Thyroid gland (tissue), 4 donors: ENCODE measurements around the gene KIF16B. TPM values are rescaled to one million over a fixed set of nuclear protein-coding genes. Genes with fewer than 3 reads are reported as not detected.
A peak's percentile ranks its signal among the peaks of the same experiment; 100 is the strongest.
"Not testable (repeated sequence)": the region's sequence is repeated elsewhere in the genome, so short reads cannot be mapped to it uniquely, and the experiment has no call there.

Experiments used
- DNase-seq, 2 donors: peaks; one replicate each; pipeline ENCODE4 v3.0.0-alpha.2; 2019
- H3K27ac ChIP-seq, 3 donors: fragments of 200-600 bp; sonication (generic); 1 replicate in 2 of 3; 2 replicates in 1 of 3; pipeline ENCODE4 v1.5.1; 2016 to 2019; ENCODE audit warnings: mild to moderate bottlenecking in 1 of 3, moderate library complexity in 1 of 3
- H3K27me3 ChIP-seq: fragments of 200-600 bp; sonication (generic); one replicate; pipeline ENCODE4 v1.5.1; 2019
- H3K36me3 ChIP-seq, 2 donors: fragments of 200-600 bp; sonication (generic); one replicate each; pipeline ENCODE4 v1.5.1; 2016 to 2019
- H3K4me1 ChIP-seq, 2 donors: fragments of 200-600 bp; sonication (generic); one replicate each; pipeline ENCODE4 v1.5.1; 2017 to 2019
- H3K4me3 ChIP-seq, 3 donors: fragments of 200-600 bp; sonication (generic); replicated peaks in 1 of 3; 1 replicate in 2 of 3; 2 replicates in 1 of 3; pipeline ENCODE4 v1.5.1; 2016; ENCODE audit warnings: mild to moderate bottlenecking in 1 of 3
- H3K9me3 ChIP-seq: fragments of 200-600 bp; sonication (generic); one replicate; pipeline ENCODE4 v1.5.1; 2017
- CTCF ChIP-seq, 6 experiments: fragments of 200-600 bp in 3 of 6; fragments of 450-650 bp in 3 of 6; sonication (generic) in 3 of 6; IDR thresholded peaks; one replicate each; pipeline ENCODE4 v1.5.1; 2016 to 2019; ENCODE audit warnings: antibody characterized with exemption in 6 of 6, mild to moderate bottlenecking in 2 of 6, inconsistent platforms in 1 of 6, moderate library complexity in 1 of 6
- POLR2A ChIP-seq, 2 donors: fragments of 450-650 bp; IDR thresholded peaks; one replicate each; pipeline ENCODE4 v1.6.1; 2017; ENCODE audit warnings: antibody characterized with exemption in 2 of 2, mild to moderate bottlenecking in 2 of 2, moderate library complexity in 1 of 2
- WGBS, 2 donors: methylation state at CpG; one replicate each; pipeline ENCODE4 v1.1.5; 2017; 5-methylcytosine and 5-hydroxymethylcytosine counted together
- intact Hi-C: fragments of 100-400 bp; cut with DNase I; formaldehyde crosslinking; loops from one replicate; pipeline ENCODE4 v1.15.1; 2023
- total RNA-seq, 4 donors: library from RNA; depleted of rRNA; stranded (reverse); fragments of >200 nt; gene quantifications; one replicate each; pipeline ENCODE4 v1.2.3, GENCODE V29; 2016

The KIF16B gene
- total RNA-seq, 4 donors from 2014 or later = 18.5 to 32.8 (median 28.6) TPM

GRCh38 chr20:16440686-16441085 lies 132.6 kb downstream of the KIF16B start:
- Histone ChIP-seq H3K4me3 (no peak overlapping the region), H3K27me3 (no peaks in the 10 kb centered on the region), H3K4me1 (peaks cover 9 to 29% of the 10 kb centered on the region in 2 donors), H3K27ac (no peak overlapping the region), H3K9me3 (no peaks in the 10 kb centered on the region), H3K36me3 (no peaks in the 10 kb centered on the region)
- intact Hi-C loops = no loop called here
- DNase-seq = no peak
- no peak for TF ChIP-seq CTCF (IDR thresholded peaks at IDR 0.05)
- TF ChIP-seq POLR2A (IDR thresholded peaks at IDR 0.05) = no peak
- 86 to 95% methylated on average over 4 of the region's 4 CpGs for WGBS, 2 donors

- peaks cover 5 to 20% of the 10 kb centered on the region in 2 donors for H3K4me1 ChIP-seq
- DNase-seq, H3K9me3 ChIP-seq, H3K27ac ChIP-seq, H3K4me3 ChIP-seq, intact Hi-C loops, H3K36me3 ChIP-seq, H3K27me3 ChIP-seq: not testable (repeated sequence)
- WGBS, 2 donors = 92 to 98% methylated on average over 5 of the region's 5 CpGs
Observed at GRCh38 chr20:16439540-16439939, 133.7 kb downstream of the KIF16B start.

GRCh38 chr20:16438100-16438499 lies 135.1 kb downstream of the KIF16B start:
- no peaks in the 10 kb centered on the region for H3K27me3 ChIP-seq
- WGBS, 2 donors = 86 to 91% methylated on average over 3 of the region's 3 CpGs
- H3K36me3 ChIP-seq = no peaks in the 10 kb centered on the region
- no peaks in the 10 kb centered on the region for H3K9me3 ChIP-seq
- no peak for TF ChIP-seq POLR2A (IDR thresholded peaks at IDR 0.05)
- no peak for TF ChIP-seq CTCF (IDR thresholded peaks at IDR 0.05)
- intact Hi-C loops = no loop called here
- no peak overlapping the region for H3K27ac ChIP-seq
- no peak for DNase-seq
- peaks cover 0 to 7% of the 10 kb centered on the region in 2 donors for H3K4me1 ChIP-seq
- H3K4me3 ChIP-seq = no peak overlapping the region

GRCh38 chr20:16437387-16437996 lies 135.8 kb downstream of the KIF16B start:
- Histone ChIP-seq H3K4me3 (no peak overlapping the region), H3K9me3 (no peaks in the 10 kb centered on the region), H3K4me1 (peaks cover 0 to 7% of the 10 kb centered on the region in 2 donors), H3K36me3 (no peaks in the 10 kb centered on the region), H3K27me3 (no peaks in the 10 kb centered on the region), H3K27ac (no peak overlapping the region)
- TF ChIP-seq POLR2A (IDR thresholded peaks at IDR 0.05) (no peak), CTCF (IDR thresholded peaks at IDR 0.05) (no peak)
- 94 to 96% methylated on average over 7 of the region's 7 CpGs for WGBS, 2 donors
- intact Hi-C loops = no loop called here
- DNase-seq = no peak

- no peak overlapping the region for H3K4me3 ChIP-seq
- DNase-seq = peak; percentile 41 to 46
- no peaks in the 10 kb centered on the region for H3K9me3 ChIP-seq
- no peaks in the 10 kb centered on the region for H3K27me3 ChIP-seq
- peak; percentile 22 to 69 (median 40) for TF ChIP-seq CTCF (IDR thresholded peaks at IDR 0.05)
- TF ChIP-seq POLR2A (IDR thresholded peaks at IDR 0.05) = no peak
- 65 to 78% methylated on average over 10 of the region's 10 CpGs for WGBS, 2 donors
- H3K4me1 ChIP-seq = no peaks in the 10 kb centered on the region
- H3K27ac ChIP-seq = no peak overlapping the region
- no peaks in the 10 kb centered on the region for H3K36me3 ChIP-seq
- intact Hi-C loops = no loop called here
Observed at GRCh38 chr20:16434062-16434664, 139.1 kb downstream of the KIF16B start.
